IgD-negative memory B cell (primary cell): ENCODE data around the gene DLG3. TPM values are rescaled to one million over a fixed set of nuclear protein-coding genes. Genes with fewer than 3 reads are reported as not detected.

Source experiments
- H3K27ac Mint-ChIP-seq, 3 donors: one replicate each; pipeline ENCODE4 v1.8.0; 2020 to 2022; ENCODE audit warnings: mild to moderate bottlenecking in 3 of 3, mixed read lengths in 3 of 3, moderate library complexity in 1 of 3
- H3K27me3 Mint-ChIP-seq: one replicate; pipeline ENCODE4 v1.8.0; 2021; ENCODE audit warnings: mixed read lengths
- H3K36me3 Mint-ChIP-seq: one replicate; pipeline ENCODE4 v1.8.0; 2020; ENCODE audit warnings: mild to moderate bottlenecking, mixed read lengths
- H3K4me1 Mint-ChIP-seq, 3 donors: one replicate each; pipeline ENCODE4 v1.8.0; 2020 to 2022; ENCODE audit warnings: mixed read lengths in 3 of 3, mild to moderate bottlenecking in 1 of 3
- H3K4me3 Mint-ChIP-seq, 4 donors: one replicate each; pipeline ENCODE4 v1.8.0; 2020 to 2022; ENCODE audit warnings: mild to moderate bottlenecking in 4 of 4, mixed read lengths in 4 of 4, moderate library complexity in 3 of 4
- H3K9me3 Mint-ChIP-seq, 3 donors: one replicate each; pipeline ENCODE4 v1.8.0; 2020 to 2021; ENCODE audit warnings: mixed read lengths in 3 of 3, mild to moderate bottlenecking in 1 of 3
- polyA plus RNA-seq: library from polyadenylated mRNA; unstranded; fragments of 300-500 nt; fragmentation: Illumina TruSeq; gene quantifications from one replicate; pipeline ENCODE4 v1.2.3, GENCODE V29; 2021

The DLG3 gene
- polyA plus RNA-seq, 1 donor from 2014 or later, result 1.2 TPM

GRCh38 chrX:70452143-70452733 is 7.6 kb downstream of the DLG3 start:
- peak overlapping the region in 1 of 3 donors; percentile 80 for H3K27ac Mint-ChIP-seq
- H3K36me3 Mint-ChIP-seq, result no peaks in the 10 kb centered on the region
- H3K4me3 Mint-ChIP-seq, result peak overlapping the region; percentile 75 to 97 (median 90)
- peaks cover 2% of the 10 kb centered on the region for H3K27me3 Mint-ChIP-seq
- no peaks in the 10 kb centered on the region for H3K9me3 Mint-ChIP-seq
- peaks cover 15 to 31% (median 25%) of the 10 kb centered on the region in 3 donors for H3K4me1 Mint-ChIP-seq

GRCh38 chrX:70453024-70453618 is 8.5 kb downstream of the DLG3 start:
- peak overlapping the region in 2 of 3 donors; percentile 23 to 80 for H3K27ac Mint-ChIP-seq
- no peaks in the 10 kb centered on the region for H3K36me3 Mint-ChIP-seq
- no peaks in the 10 kb centered on the region for H3K9me3 Mint-ChIP-seq
- H3K4me1 Mint-ChIP-seq, result peaks cover 15 to 31% (median 25%) of the 10 kb centered on the region in 3 donors
- peaks cover 2% of the 10 kb centered on the region for H3K27me3 Mint-ChIP-seq
- peak overlapping the region; percentile 67 to 94 (median 79) for H3K4me3 Mint-ChIP-seq

DNA sequence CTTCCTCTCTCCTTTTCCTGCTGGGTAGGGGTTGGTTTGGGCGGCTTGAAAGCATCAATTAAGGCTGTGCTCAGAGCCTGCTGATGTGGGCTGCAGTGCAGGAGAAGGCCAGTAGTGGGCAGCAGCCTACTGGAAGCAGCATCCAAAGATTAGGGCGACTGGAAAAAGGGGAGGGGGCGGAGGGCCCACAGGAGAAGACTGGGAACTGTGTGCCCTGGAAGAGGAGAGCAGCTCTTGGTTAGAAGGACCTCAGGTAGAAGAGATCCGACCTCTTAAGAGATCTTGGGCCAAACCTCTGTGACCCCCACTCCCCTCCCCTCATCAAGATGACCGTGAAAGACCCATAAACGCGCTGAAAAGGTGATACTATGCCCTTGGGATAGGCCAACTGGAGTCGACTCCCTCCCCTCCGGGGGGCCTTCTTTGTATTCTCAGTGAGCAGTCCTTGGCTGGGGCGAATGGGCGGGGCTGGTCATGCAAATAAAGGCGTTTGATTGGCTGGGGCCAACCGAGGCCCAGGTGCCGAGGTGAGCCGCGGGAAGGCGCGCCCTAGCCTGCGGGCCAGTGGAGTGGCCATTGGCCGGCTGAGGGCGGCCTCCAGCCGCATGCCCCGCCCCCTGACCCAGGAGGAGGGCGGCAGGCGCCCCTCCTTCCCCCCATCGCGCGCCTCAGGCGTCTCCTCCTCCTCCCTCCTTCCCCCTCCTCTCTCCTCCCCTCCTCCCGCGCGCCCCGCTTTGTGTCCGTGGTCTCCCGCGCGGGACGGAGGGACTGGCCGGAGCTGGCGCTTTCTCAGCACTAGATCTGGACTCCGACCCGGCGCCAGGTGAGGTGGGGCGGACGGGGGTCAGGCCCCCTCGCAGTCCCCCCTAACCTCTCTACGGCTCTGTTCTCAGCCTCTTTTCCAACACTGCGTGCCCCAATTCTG is 10.1 kb downstream of the DLG3 start:
- Mint-ChIP-seq H3K4me3 (peak overlapping the region; percentile 72 to 91 (median 84)), H3K27ac (peak overlapping the region; percentile 36 to 85 (median 76)), H3K4me1 (peaks cover 15 to 31% (median 25%) of the 10 kb centered on the region in 3 donors), H3K27me3 (peaks cover 2% of the 10 kb centered on the region), H3K9me3 (no peaks in the 10 kb centered on the region), H3K36me3 (no peaks in the 10 kb centered on the region)

DNA sequence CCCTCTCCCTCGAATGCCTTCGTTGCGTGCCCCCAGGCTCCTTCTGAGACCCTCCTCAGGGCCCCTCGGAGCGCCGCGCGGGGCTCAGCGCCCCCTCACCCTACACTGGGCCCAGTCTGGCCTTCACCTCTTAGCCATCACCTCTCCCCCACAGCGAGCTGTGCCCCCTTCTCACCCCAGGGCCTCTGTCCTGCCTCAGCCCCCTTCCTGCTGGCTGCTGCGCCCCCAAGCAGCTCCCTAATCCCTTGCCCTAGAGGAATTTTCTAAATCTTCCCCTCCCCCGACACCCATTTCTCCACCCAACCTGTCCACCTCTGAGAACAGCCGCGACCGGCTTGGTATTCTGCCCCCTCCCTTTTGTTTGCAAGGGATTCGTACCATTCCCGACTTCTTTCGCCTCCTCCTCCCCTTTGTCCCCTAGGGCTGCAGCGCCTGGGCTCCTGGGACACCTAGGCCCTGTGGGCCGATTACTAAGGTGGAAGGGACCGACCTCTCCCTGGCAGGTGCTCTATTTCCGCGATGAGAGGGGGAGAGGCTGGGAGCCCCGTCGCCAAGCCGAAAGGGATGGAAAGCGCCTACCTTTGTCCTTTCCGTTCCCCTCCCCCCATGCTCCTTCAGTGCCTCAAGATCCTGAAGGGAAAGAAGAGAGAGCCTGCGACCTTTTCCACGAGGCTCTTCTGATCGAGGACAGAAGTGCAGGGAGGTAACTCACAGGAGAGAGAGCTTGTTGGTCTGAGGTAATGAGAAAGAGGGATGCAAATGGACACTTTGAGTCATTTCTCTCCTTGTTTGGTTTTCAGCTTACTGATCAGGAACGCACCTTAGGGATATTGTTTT is 10.9 kb downstream of the DLG3 start:
- Mint-ChIP-seq H3K36me3 (no peaks in the 10 kb centered on the region), H3K27me3 (peaks cover 2% of the 10 kb centered on the region), H3K4me1 (peaks cover 15 to 31% (median 25%) of the 10 kb centered on the region in 3 donors), H3K27ac (peak overlapping the region in 2 of 3 donors; percentile 46 to 85), H3K9me3 (no peaks in the 10 kb centered on the region), H3K4me3 (peak overlapping the region; percentile 72 to 91 (median 84))

DNA sequence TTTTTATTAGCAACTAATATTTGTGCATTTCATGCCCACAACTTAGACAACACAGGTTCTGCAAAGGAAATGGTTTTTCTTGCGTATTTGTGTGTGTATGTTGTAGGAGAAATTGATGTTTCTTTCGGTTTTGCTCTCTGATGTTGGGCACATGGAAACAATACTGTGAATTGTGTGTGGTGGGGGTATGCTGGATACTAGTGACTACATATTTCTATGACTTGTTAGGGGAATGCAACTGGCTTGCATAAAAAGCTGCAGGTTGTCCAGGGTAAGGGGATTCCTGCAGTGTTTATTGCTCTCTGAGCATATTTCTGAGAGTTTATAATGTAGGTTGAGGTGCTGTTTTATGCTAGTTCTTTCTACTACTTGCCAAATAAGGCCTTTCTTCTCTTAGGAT is 11.6 kb downstream of the DLG3 start:
- Mint-ChIP-seq H3K27ac (peak overlapping the region in 1 of 3 donors; percentile 46), H3K4me3 (peak overlapping the region; percentile 72 to 91 (median 84)), H3K4me1 (peaks cover 15 to 33% (median 25%) of the 10 kb centered on the region in 3 donors), H3K27me3 (peaks cover 2% of the 10 kb centered on the region), H3K36me3 (no peaks in the 10 kb centered on the region), H3K9me3 (peaks cover 0 to 4% (median 0%) of the 10 kb centered on the region in 3 donors)

- Mint-ChIP-seq H3K27ac (no peak overlapping the region), H3K4me1 (peaks cover 6 to 8% (median 8%) of the 10 kb centered on the region in 3 donors), H3K4me3 (no peak overlapping the region), H3K9me3 (peaks cover 0 to 5% (median 0%) of the 10 kb centered on the region in 3 donors), H3K36me3 (no peaks in the 10 kb centered on the region), H3K27me3 (no peaks in the 10 kb centered on the region)
Measured at GRCh38 chrX:70461026-70461425, 16.4 kb downstream of the DLG3 start.

DNA sequence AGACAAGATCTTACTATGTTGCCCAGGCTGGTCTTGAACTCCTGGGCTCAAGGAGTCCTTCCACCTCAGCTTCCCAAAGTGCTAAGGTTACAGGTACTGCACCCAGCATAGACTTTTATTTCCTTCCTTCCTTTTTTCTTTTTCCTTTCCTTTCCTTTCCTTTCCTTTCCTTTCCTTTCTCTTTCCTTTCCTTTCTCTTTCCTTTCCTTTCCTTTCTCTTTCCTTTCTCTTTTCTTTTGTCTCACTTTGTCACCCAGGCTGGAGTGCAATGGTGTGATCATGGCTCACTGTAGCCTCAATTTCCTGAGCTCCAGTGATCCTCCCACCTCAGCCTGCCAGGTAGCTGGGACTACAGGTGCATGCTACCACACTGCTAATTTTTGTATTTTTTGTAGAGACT is 19.4 kb downstream of the DLG3 start:
- Mint-ChIP-seq H3K36me3 (no peaks in the 10 kb centered on the region), H3K9me3 (peaks cover 0 to 5% (median 0%) of the 10 kb centered on the region in 3 donors), H3K4me1 (peaks cover 0 to 2% (median 0%) of the 10 kb centered on the region in 3 donors), H3K27me3 (no peaks in the 10 kb centered on the region), H3K4me3 (no peak overlapping the region), H3K27ac (no peak overlapping the region)

DNA sequence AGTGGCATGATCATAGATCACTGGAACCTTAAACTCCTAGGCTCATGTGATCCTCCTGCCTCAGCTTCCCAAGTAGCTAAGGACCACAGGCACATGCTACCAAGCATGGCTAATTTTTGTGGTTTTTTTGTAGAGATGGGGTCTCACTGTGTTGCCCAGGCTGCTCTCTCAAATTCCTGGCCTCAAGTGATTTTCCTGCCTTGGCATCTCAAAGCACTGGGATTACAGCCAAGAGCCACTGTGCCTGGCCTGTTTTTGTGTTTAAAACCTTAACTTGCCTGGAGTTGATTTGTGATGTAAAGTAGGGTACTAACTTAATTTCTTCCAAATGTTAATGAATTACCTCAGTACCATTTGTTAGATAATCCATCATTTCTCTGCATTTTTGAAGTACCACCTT is 22.3 kb downstream of the DLG3 start:
- H3K9me3 Mint-ChIP-seq, result no peaks in the 10 kb centered on the region
- H3K27me3 Mint-ChIP-seq, result no peaks in the 10 kb centered on the region
- H3K27ac Mint-ChIP-seq, result no peak overlapping the region
- H3K4me3 Mint-ChIP-seq, result no peak overlapping the region
- peaks cover 4 to 10% (median 6%) of the 10 kb centered on the region in 3 donors for H3K4me1 Mint-ChIP-seq
- H3K36me3 Mint-ChIP-seq, result no peaks in the 10 kb centered on the region

GRCh38 chrX:70468709-70469108 is 24.1 kb downstream of the DLG3 start:
- Mint-ChIP-seq H3K9me3 (no peaks in the 10 kb centered on the region), H3K27me3 (no peaks in the 10 kb centered on the region), H3K27ac (no peak overlapping the region), H3K36me3 (peaks cover 2% of the 10 kb centered on the region), H3K4me3 (no peak overlapping the region), H3K4me1 (peaks cover 6 to 10% (median 6%) of the 10 kb centered on the region in 3 donors)

- peaks cover 2% of the 10 kb centered on the region for H3K27me3 Mint-ChIP-seq
- H3K9me3 Mint-ChIP-seq, result no peaks in the 10 kb centered on the region
- H3K27ac Mint-ChIP-seq, result peak overlapping the region in 1 of 3 donors; percentile 4
- H3K4me3 Mint-ChIP-seq, result peak overlapping the region in 2 of 4 donors; percentile 19 to 47
- peaks cover 6 to 12% (median 10%) of the 10 kb centered on the region in 3 donors for H3K4me1 Mint-ChIP-seq
- peaks cover 2% of the 10 kb centered on the region for H3K36me3 Mint-ChIP-seq
Measured at GRCh38 chrX:70470850-70471289, 26.2 kb downstream of the DLG3 start.

DNA sequence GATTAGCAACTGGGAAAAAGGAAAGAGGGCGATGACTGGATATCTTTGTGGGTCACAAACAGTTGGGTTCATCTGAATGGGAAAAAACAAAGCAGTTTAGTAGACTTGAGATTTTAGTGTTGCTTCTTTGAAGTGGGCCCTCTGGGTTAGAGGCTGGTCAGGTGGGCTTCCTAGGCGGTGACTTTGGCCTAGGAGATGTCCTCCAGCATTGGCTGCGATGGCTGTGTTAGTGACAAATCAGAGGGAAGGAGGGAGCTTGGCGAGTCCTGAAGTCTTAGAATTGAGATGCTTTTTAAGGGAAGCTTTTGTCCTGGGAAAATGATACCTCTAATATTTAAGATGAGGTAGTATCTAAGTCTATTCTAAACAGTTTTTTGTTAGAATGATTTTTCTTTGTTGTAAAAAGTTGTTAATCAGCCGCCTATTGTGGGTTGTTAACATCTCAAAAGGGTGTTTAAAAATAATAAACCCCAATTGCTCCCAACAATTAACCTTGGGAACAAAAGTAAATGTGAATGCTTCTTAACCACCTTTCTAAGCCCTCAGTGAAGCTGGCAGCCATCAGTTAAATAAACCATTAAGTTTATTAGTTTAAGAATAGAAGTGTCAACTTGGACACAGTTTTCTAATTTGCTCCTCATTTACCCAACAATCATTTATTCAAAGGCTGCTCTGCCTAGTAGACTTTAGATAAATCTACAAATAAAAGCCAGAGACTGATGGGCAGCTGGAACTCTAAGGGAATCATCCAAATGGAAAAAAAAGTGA is 31.7 kb downstream of the DLG3 start:
- no peak overlapping the region for H3K4me3 Mint-ChIP-seq
- H3K36me3 Mint-ChIP-seq, result peaks cover 2% of the 10 kb centered on the region
- no peaks in the 10 kb centered on the region for H3K9me3 Mint-ChIP-seq
- peaks cover 3% of the 10 kb centered on the region for H3K27me3 Mint-ChIP-seq
- H3K4me1 Mint-ChIP-seq, result peaks cover 2 to 6% (median 5%) of the 10 kb centered on the region in 3 donors
- no peak overlapping the region for H3K27ac Mint-ChIP-seq

- Mint-ChIP-seq H3K36me3 (peaks cover 2% of the 10 kb centered on the region), H3K27me3 (peaks cover 3% of the 10 kb centered on the region), H3K27ac (no peak overlapping the region), H3K4me3 (no peak overlapping the region), H3K9me3 (no peaks in the 10 kb centered on the region), H3K4me1 (peaks cover 0 to 6% (median 2%) of the 10 kb centered on the region in 3 donors)
Measured at GRCh38 chrX:70476934-70477733, 32.5 kb downstream of the DLG3 start.

- Mint-ChIP-seq H3K9me3 (no peaks in the 10 kb centered on the region), H3K4me1 (peaks cover 0 to 6% (median 2%) of the 10 kb centered on the region in 3 donors), H3K4me3 (no peak overlapping the region), H3K36me3 (no peaks in the 10 kb centered on the region), H3K27ac (no peak overlapping the region), H3K27me3 (peaks cover 3% of the 10 kb centered on the region)
Measured at GRCh38 chrX:70477734-70478075, 33.1 kb downstream of the DLG3 start.
